Activated gamma-delta T cell treated with anti-CD3 and anti-CD28 coated beads, Interleukin-2, amount 50 U/mL, for 16 hours (primary cell): ENCODE measurements around the gene C5orf34.
"Not testable (repeated sequence)": the region's sequence is repeated elsewhere in the genome, so short reads cannot be mapped to it uniquely, and the experiment has no call there.

ENCODE experiments used
- DNase-seq: peaks from one replicate; pipeline ENCODE4 v3.0.0-alpha.2; 2020; ENCODE audit warnings: low read depth

The C5orf34 gene

GRCh38 chr5:43514816-43515677, at the start of gene C5orf34:
Gene C5orf34, minus strand, starts transcription at chr5:43515148. Its CDS starts 5,809 bp downstream, at chr5:43509339.
- DNase-seq, result peak; percentile 93

- DNase-seq, result no peak
These were observed 49.4 kb upstream of the C5orf34 start for GRCh38 chr5:43564289-43564850.

GRCh38 chr5:43563321-43563720, 48.4 kb upstream of the C5orf34 start:
- no peak for DNase-seq

GRCh38 chr5:43561356-43561755, 46.4 kb upstream of the C5orf34 start:
- DNase-seq, result no peak

GRCh38 chr5:43560128-43560527, 45.2 kb upstream of the C5orf34 start:
- no peak for DNase-seq

- DNase-seq, result peak; percentile 68
These were observed 42.1 kb upstream of the C5orf34 start, which contains the start of gene PAIP1 for GRCh38 chr5:43556857-43557542. Gene PAIP1, minus strand, starts transcription at chr5:43557077. Its CDS starts 231 bp downstream, at chr5:43556846.

GRCh38 chr5:43556607-43556856, 41.6 kb upstream of the C5orf34 start:
- not testable (repeated sequence) for DNase-seq

GRCh38 chr5:43555895-43556606, 41.1 kb upstream of the C5orf34 start:
- DNase-seq, result peak; percentile 20

GRCh38 chr5:43554497-43554896, 39.5 kb upstream of the C5orf34 start:
- no peak for DNase-seq

GRCh38 chr5:43553381-43553780, 38.4 kb upstream of the C5orf34 start:
- DNase-seq, result no peak

- no peak for DNase-seq
These were observed 36.8 kb upstream of the C5orf34 start for GRCh38 chr5:43551731-43552130.

GRCh38 chr5:43549272-43549671, 34.3 kb upstream of the C5orf34 start:
- DNase-seq, result not testable (repeated sequence)

GRCh38 chr5:43548358-43548757, 33.4 kb upstream of the C5orf34 start:
- no peak for DNase-seq

GRCh38 chr5:43547532-43547931, 32.6 kb upstream of the C5orf34 start:
- no peak for DNase-seq

GRCh38 chr5:43543434-43543833, 28.5 kb upstream of the C5orf34 start:
- DNase-seq, result no peak

GRCh38 chr5:43540746-43541145, 25.8 kb upstream of the C5orf34 start:
- no peak for DNase-seq

- no peak for DNase-seq
These were observed 22.0 kb upstream of the C5orf34 start for GRCh38 chr5:43536972-43537371.

GRCh38 chr5:43533646-43534045, 18.7 kb upstream of the C5orf34 start:
- DNase-seq, result no peak

- DNase-seq, result no peak
These were observed 15.7 kb upstream of the C5orf34 start for GRCh38 chr5:43530648-43531047.

GRCh38 chr5:43523662-43524072, 8.7 kb upstream of the C5orf34 start:
- DNase-seq, result no peak

- DNase-seq, result no peak
These were observed 5.7 kb upstream of the C5orf34 start for GRCh38 chr5:43520615-43521014.

GRCh38 chr5:43515678-43516048, 715 bp upstream of the C5orf34 start:
- DNase-seq, result no peak

GRCh38 chr5:43514471-43514815, 505 bp downstream of the C5orf34 start:
- no peak for DNase-seq
